ENCODE results near the gene CRYL1. TPM values are rescaled to one million over a fixed set of nuclear protein-coding genes. Genes with fewer than 3 reads are reported as not detected.

The CRYL1 gene
- total and polyA plus RNA-seq, 9 of the 15 experiments (the other 6 are each of a cell fraction or from before 2014, with no cell fraction given), result 1.0 to 6.9 (median 2.4) TPM

DNA sequence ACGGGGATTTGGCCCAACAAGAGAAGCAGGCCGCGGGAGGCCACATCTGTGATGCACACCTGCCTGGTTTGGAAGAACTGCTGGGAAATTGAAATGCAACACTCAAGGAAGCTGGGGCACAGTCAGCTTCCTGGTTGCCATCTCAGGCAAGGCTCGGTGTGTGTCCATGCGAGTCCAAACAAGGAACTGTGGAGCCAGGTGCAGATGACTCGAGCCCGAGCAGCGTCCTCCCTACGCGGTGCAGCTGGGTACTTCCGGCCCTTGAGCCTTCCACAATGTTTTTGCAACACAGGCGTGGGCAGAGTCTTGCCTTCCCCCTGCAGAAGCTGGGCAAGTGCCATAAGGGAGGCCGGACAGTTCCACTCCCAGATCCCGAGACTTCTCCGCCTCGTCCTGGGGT, 94.6 kb downstream of the CRYL1 start (continued):
- TF ChIP-seq, protein P1, sequence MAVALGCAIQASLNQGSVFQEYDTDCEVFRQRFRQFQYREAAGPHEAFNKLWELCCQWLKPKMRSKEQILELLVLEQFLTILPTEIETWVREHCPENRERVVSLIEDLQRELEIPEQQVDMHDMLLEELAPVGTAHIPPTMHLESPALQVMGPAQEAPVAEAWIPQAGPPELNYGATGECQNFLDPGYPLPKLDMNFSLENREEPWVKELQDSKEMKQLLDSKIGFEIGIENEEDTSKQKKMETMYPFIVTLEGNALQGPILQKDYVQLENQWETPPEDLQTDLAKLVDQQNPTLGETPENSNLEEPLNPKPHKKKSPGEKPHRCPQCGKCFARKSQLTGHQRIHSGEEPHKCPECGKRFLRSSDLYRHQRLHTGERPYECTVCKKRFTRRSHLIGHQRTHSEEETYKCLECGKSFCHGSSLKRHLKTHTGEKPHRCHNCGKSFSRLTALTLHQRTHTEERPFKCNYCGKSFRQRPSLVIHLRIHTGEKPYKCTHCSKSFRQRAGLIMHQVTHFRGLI (CRISPR knock-in tag; IDR thresholded peaks at IDR 0.05), result no peak
- TF ChIP-seq FOXJ2 (tag; IDR thresholded peaks at IDR 0.05) (no peak), STAG1 (CRISPR knock-in tag; IDR thresholded peaks at IDR 0.05; ENCODE audit: borderline replicate concordance) (no peak), HNRNPK (IDR thresholded peaks at IDR 0.05; ENCODE audit: low read depth, low read length, poor library complexity, severe bottlenecking) (no peak), TARDBP (IDR thresholded peaks at IDR 0.05) (no peak), HMGN3 (IDR thresholded peaks at IDR 0.05; ENCODE audit: borderline replicate concordance, extremely low read depth, insufficient read length, low read depth, low read length) (no peak), ZFPM2 (CRISPR knock-in tag; IDR thresholded peaks at IDR 0.05) (no peak)

DNA sequence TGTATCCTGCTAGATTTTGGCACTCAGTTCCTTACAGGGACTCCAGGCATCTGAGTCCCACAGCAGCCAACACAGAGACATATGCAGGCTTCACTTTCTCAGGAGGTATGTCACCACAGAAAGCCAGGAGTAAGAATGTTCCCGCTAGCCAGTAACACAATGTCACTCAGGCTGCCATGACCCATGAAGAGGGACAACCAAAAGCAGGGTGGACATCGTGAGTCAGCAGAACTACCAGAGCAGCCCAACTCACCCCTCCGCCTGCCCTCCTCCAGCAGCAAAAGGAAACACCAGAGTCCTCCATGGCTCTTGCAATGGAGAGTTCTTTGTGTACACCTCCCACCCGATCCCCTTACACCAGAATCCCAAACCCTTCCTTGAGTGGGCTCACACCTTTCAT, 95.4 kb downstream of the CRYL1 start:
- no peak for FAIRE-seq
- Histone ChIP-seq H3K9me3 (replicated peaks; ENCODE audit: control insufficient read depth, insufficient read depth, low read depth, low read length) (no peaks in the 10 kb centered on the region), H3K27me3 (ENCODE audit: control insufficient read depth in 2 of 2, insufficient read depth in 2 of 2, low read length in 2 of 2) (peaks cover 5 to 14% of the 10 kb centered on the region in 2 experiments; a peak in 4 of 5 replicates), H3K36me3 (ENCODE audit: control insufficient read depth, insufficient read depth, low read length) (no peaks in the 10 kb centered on the region), H3K4me3 (no peak overlapping the region), H3K27ac (ENCODE audit: extremely low read depth, low read depth, low read length) (no peak overlapping the region), H3K4me1 (replicated peaks in 1 of 2; ENCODE audit: control insufficient read depth in 2 of 2, insufficient read depth in 2 of 2, low read length in 2 of 2) (no peaks in the 10 kb centered on the region; a peak in 2 of 5 replicates), H3K79me2 (ENCODE audit: control insufficient read depth, insufficient read depth, low read length) (no peaks in the 10 kb centered on the region), H4K20me1 (replicated peaks; ENCODE audit: control insufficient read depth, insufficient read depth, low read length) (no peaks in the 10 kb centered on the region), H3K9me1 (ENCODE audit: control insufficient read depth, insufficient read depth, low read length) (no peaks in the 10 kb centered on the region), H3K4me2 (ENCODE audit: insufficient read depth, low read length) (no peak overlapping the region), H2AFZ (ENCODE audit: low read depth, low read length) (no peak overlapping the region), H3K9ac (ENCODE audit: insufficient read depth in 1 of 2, low read depth in 2 of 2, low read length in 2 of 2) (no peak overlapping the region)
- 13% methylated on average over 4 of the region's 4 CpGs for WGBS (ENCODE audit: insufficient coverage, low coverage, missing lambda C conversion rate)
- ChIA-PET POLR2A (no interaction called here), CTCF (ENCODE audit: low intra/inter-chr PET ratio) (no interaction called here)
- no TSS peak for BruUV-seq (replicated peaks)
- peak; percentile 67 for ATAC-seq
- peak in 1 of 4 experiments; percentile 25 for DNase-seq (ENCODE audit: extremely low read depth in 1 of 4, low spot score in 3 of 4)
- in situ Hi-C loops (cut with MboI), result no loop called here
- intact Hi-C loops (cut with micrococcal nuclease), result no loop called here
- TF ChIP-seq MEIS2 (IDR thresholded peaks at IDR 0.05; ENCODE audit: partially characterized antibody), result peak; percentile 24
- TF ChIP-seq CHD4 (IDR thresholded peaks at IDR 0.05; ENCODE audit: insufficient read depth, insufficient replicate concordance, low read depth, low read length, poor library complexity, severe bottlenecking), result no peak
- peak; percentile 53; the same call in 1 of the 2 replicates for TF ChIP-seq MAFK (IDR thresholded peaks at IDR 0.05; ENCODE audit: low read length)
- TF ChIP-seq, protein P2, sequence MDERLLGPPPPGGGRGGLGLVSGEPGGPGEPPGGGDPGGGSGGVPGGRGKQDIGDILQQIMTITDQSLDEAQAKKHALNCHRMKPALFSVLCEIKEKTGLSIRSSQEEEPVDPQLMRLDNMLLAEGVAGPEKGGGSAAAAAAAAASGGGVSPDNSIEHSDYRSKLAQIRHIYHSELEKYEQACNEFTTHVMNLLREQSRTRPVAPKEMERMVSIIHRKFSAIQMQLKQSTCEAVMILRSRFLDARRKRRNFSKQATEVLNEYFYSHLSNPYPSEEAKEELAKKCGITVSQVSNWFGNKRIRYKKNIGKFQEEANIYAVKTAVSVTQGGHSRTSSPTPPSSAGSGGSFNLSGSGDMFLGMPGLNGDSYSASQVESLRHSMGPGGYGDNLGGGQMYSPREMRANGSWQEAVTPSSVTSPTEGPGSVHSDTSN (CRISPR knock-in tag; IDR thresholded peaks at IDR 0.05; ENCODE audit: low read depth), result no peak
- TF ChIP-seq, protein P2 (tag; conservative IDR thresholded peaks at IDR 0.05; ENCODE audit: low read depth), result 0 out of 2 replicates have a peak, but pooled peaks have one; percentile 8
- TF ChIP-seq MAFF (IDR thresholded peaks at IDR 0.05; ENCODE audit: low read length), result peak; percentile 59; the same call in 1 of the 2 replicates
- TF ChIP-seq ZNF316 (IDR thresholded peaks at IDR 0.05), result peak; percentile 76
- TF ChIP-seq FOXK2 (conservative IDR thresholded peaks at IDR 0.05 in 1 of 2, IDR thresholded peaks at IDR 0.05 in 1 of 2; ENCODE audit: low read depth in 2 of 2), result no peak
- peak; percentile 83 for TF ChIP-seq C11orf30 (IDR thresholded peaks at IDR 0.05; ENCODE audit: low read depth)
- TF ChIP-seq NFE2 (IDR thresholded peaks at IDR 0.05; ENCODE audit: low read depth), result peak; percentile 71
- peak; percentile 85 for TF ChIP-seq MAFG (tag; conservative IDR thresholded peaks at IDR 0.05)

All from K562 (cell line).